ENCODE measurements around the gene AKIP1. TPM values are rescaled to one million over a fixed set of nuclear protein-coding genes. Genes with fewer than 3 reads are reported as not detected.

AKIP1 gene
- total and polyA plus RNA-seq, 9 of the 15 experiments (the other 6 are each of a cell fraction or from before 2014, with no cell fraction given), result 9.0 to 52.6 (median 36.2) TPM

GRCh38 chr11:8964324-8965320, 53.6 kb downstream of the AKIP1 start, which contains the start of gene TMEM9B (continued):
- TF ChIP-seq SRF (CRISPR knock-in tag; IDR thresholded peaks at IDR 0.05) (0 out of 4 replicates have a peak, but pooled peaks of 1 of the 2 experiments have one; percentile 26), CHD7 (IDR thresholded peaks at IDR 0.05; ENCODE audit: low read depth, low read length) (no peak), DIDO1 (tag; IDR thresholded peaks at IDR 0.05; ENCODE audit: low read depth) (peak; percentile 64; the same call in 1 of the 2 replicates), ZNF79 (CRISPR knock-in tag; IDR thresholded peaks at IDR 0.05; ENCODE audit: low read depth) (no peak), KHSRP (IDR thresholded peaks at IDR 0.05) (peak; percentile 65; the same call in 1 of the 2 replicates), USF2 (CRISPR knock-in tag; IDR thresholded peaks at IDR 0.05) (0 out of 2 replicates have a peak, but pooled peaks have one; percentile 19), CBFA2T2 (conservative IDR thresholded peaks at IDR 0.05) (no peak), KDM2B (CRISPR knock-in tag; IDR thresholded peaks at IDR 0.05) (no peak)
